Testis (tissue), 3 donors: ENCODE data around the gene SDC1. TPM values are rescaled to one million over a fixed set of nuclear protein-coding genes. Genes with fewer than 3 reads are reported as not detected.

Experiments
- DNase-seq: peaks from one replicate; pipeline ENCODE4 v3.0.0-alpha.2; 2019
- H3K27ac ChIP-seq, 2 donors: fragments of 200-600 bp; sonication (generic); one replicate each; pipeline ENCODE4 v1.5.1; 2019
- H3K27me3 ChIP-seq: fragments of 200-600 bp; sonication (generic); one replicate; pipeline ENCODE4 v1.5.1; 2019
- H3K36me3 ChIP-seq: fragments of 200-600 bp; sonication (generic); one replicate; pipeline ENCODE4 v1.5.1; 2017; ENCODE audit warnings: low read depth; ENCODE audit errors: missing control alignments
- H3K4me1 ChIP-seq: fragments of 200-600 bp; sonication (generic); one replicate; pipeline ENCODE4 v1.5.1; 2019
- H3K4me3 ChIP-seq, 2 donors: fragments of 200-600 bp; sonication (generic); one replicate each; pipeline ENCODE4 v1.5.1; 2017 to 2019
- H3K9me3 ChIP-seq: fragments of 200-600 bp; sonication (generic); one replicate; pipeline ENCODE4 v1.5.1; 2017
- CTCF ChIP-seq, 3 experiments: fragments of 450-650 bp in 2 of 3; fragments of 200-600 bp in 1 of 3; sonication (generic) in 1 of 3; IDR thresholded peaks; one replicate each; pipeline ENCODE4 v1.5.1; 2016 to 2019; ENCODE audit warnings: antibody characterized with exemption in 3 of 3, mild to moderate bottlenecking in 2 of 3, moderate library complexity in 1 of 3
- POLR2A ChIP-seq: fragments of 450-650 bp; IDR thresholded peaks from one replicate; pipeline ENCODE4 v1.6.1; 2017; ENCODE audit warnings: antibody characterized with exemption, mild to moderate bottlenecking, moderate library complexity
- WGBS, 2 donors: methylation state at CpG; one replicate each; pipeline ENCODE4 v1.1.5; 2018; 5-methylcytosine and 5-hydroxymethylcytosine counted together
- intact Hi-C: fragments of 100-400 bp; cut with DNase I; formaldehyde crosslinking; loops from one replicate; pipeline ENCODE4 v1.15.1; 2023; ENCODE audit warnings: low total_unique reads
- polyA plus RNA-seq: library from polyadenylated mRNA; stranded (reverse); fragments of 350-450 nt; fragmentation: Illumina TruSeq; extraction: RNeasy Lipid Tissue Mini Kit (QIAGEN cat#74804); gene quantifications from one replicate; pipeline ENCODE4 v1.2.3, GENCODE V29; 2014; ENCODE audit warnings: low read depth, low replicate concordance; ENCODE audit not compliant: insufficient read depth
- total RNA-seq, 2 donors: library from RNA; depleted of rRNA; stranded (reverse); fragments of >200 nt; gene quantifications; one replicate each; pipeline ENCODE4 v1.2.3, GENCODE V29; 2016

Gene SDC1
- total and polyA plus RNA-seq, 3 donors from 2014 or later = 8.7 to 11.9 (median 9.2) TPM

- DNase-seq = no peak
- intact Hi-C loops = no loop called here
- H3K27ac ChIP-seq = no peak overlapping the region
- 84 to 97% methylated on average over 5 of the region's 5 CpGs for WGBS, 2 donors
- no peaks in the 10 kb centered on the region for H3K9me3 ChIP-seq
- H3K27me3 ChIP-seq = no peaks in the 10 kb centered on the region
- no peaks in the 10 kb centered on the region for H3K4me1 ChIP-seq
- H3K36me3 ChIP-seq = no peaks in the 10 kb centered on the region
- TF ChIP-seq CTCF (IDR thresholded peaks at IDR 0.05) = no peak
- no peak for TF ChIP-seq POLR2A
- H3K4me3 ChIP-seq = no peak overlapping the region
Measured at GRCh38 chr2:20176760-20177159, 48.2 kb downstream of the SDC1 start.

- WGBS, 2 donors = 87 to 89% methylated on average over 3 of the region's 3 CpGs
- Histone ChIP-seq H3K4me1 (no peaks in the 10 kb centered on the region), H3K4me3 (no peak overlapping the region), H3K9me3 (no peaks in the 10 kb centered on the region), H3K27ac (no peak overlapping the region), H3K27me3 (no peaks in the 10 kb centered on the region), H3K36me3 (no peaks in the 10 kb centered on the region)
- DNase-seq = no peak
- intact Hi-C loops = no loop called here
- TF ChIP-seq CTCF (IDR thresholded peaks at IDR 0.05) = no peak
- no peak for TF ChIP-seq POLR2A
Measured at GRCh38 chr2:20175931-20176330, 49.0 kb downstream of the SDC1 start.

- Histone ChIP-seq H3K4me3 (no peak overlapping the region), H3K27ac (no peak overlapping the region), H3K9me3 (no peaks in the 10 kb centered on the region), H3K36me3 (no peaks in the 10 kb centered on the region), H3K27me3 (no peaks in the 10 kb centered on the region), H3K4me1 (no peaks in the 10 kb centered on the region)
- TF ChIP-seq CTCF (IDR thresholded peaks at IDR 0.05) (no peak), POLR2A (no peak)
- intact Hi-C loops = no loop called here
- no peak for DNase-seq
- WGBS, 2 donors = 88 to 93% methylated on average over 8 of the region's 8 CpGs
Measured at GRCh38 chr2:20175267-20175666, 49.7 kb downstream of the SDC1 start.

GRCh38 chr2:20174410-20174809 is 50.5 kb downstream of the SDC1 start:
- 89 to 91% methylated on average over 2 of the region's 2 CpGs for WGBS, 2 donors
- Histone ChIP-seq H3K27me3 (no peaks in the 10 kb centered on the region), H3K4me1 (no peaks in the 10 kb centered on the region), H3K4me3 (no peak overlapping the region), H3K36me3 (no peaks in the 10 kb centered on the region), H3K9me3 (no peaks in the 10 kb centered on the region), H3K27ac (no peak overlapping the region)
- no peak for TF ChIP-seq CTCF (IDR thresholded peaks at IDR 0.05)
- TF ChIP-seq POLR2A = no peak
- DNase-seq = no peak
- intact Hi-C loops = no loop called here

- Histone ChIP-seq H3K27ac (no peak overlapping the region), H3K4me1 (no peaks in the 10 kb centered on the region), H3K27me3 (no peaks in the 10 kb centered on the region), H3K4me3 (no peak overlapping the region), H3K9me3 (no peaks in the 10 kb centered on the region), H3K36me3 (no peaks in the 10 kb centered on the region)
- 90 to 95% methylated on average over 13 to 14 of the region's 14 CpGs for WGBS, 2 donors
- intact Hi-C loops = no loop called here
- DNase-seq = no peak
- TF ChIP-seq CTCF (IDR thresholded peaks at IDR 0.05) (no peak), POLR2A (no peak)
Measured at GRCh38 chr2:20173496-20174402, 51.2 kb downstream of the SDC1 start.
